Measurements from ENCODE around the gene PTK6. TPM values are rescaled to one million over a fixed set of nuclear protein-coding genes. Genes with fewer than 3 reads are reported as not detected.
A peak's percentile ranks its signal among the peaks of the same experiment; 100 is the strongest.

The PTK6 gene
- total RNA-seq, 2 donors from 2014 or later, result 0.97 to 1.2 TPM

DNA sequence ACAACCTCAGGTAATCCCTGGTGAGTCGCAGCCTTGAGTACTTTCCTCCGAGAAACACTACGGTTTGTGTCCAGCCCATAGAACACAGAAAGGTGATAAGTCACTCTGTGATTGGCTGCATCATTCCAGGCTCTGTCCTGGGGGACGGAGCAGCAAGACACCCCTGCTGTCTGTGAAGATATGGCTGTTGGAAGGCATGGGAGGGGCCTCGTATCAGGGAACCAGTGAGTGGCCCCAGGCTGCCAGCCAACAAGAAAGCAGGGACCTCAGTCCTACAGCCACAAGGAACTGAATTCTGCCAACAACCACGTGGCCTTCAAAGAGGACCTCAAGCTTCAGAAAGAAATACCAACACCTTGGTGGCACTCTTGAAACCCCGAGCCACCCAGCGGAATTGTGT lies 31.9 kb downstream of the PTK6 start:
- Mint-ChIP-seq H3K27me3 (ENCODE audit: low read depth) (peaks cover 36% of the 10 kb centered on the region), H3K4me3 (no peak overlapping the region), H3K9me3 (peaks cover 2 to 5% of the 10 kb centered on the region in 2 donors), H3K4me1 (ENCODE audit: low read depth) (no peaks in the 10 kb centered on the region), H3K36me3 (ENCODE audit: insufficient read depth in 2 of 2) (peaks cover 0 to 2% of the 10 kb centered on the region in 2 donors), H3K27ac (no peak overlapping the region)
- ATAC-seq (replicated peaks in 1 of 2), result no peak
- DNase-seq, result no peak

GRCh38 chr20:63504642-63505041 lies 32.5 kb downstream of the PTK6 start:
- Mint-ChIP-seq H3K27me3 (ENCODE audit: low read depth) (peaks cover 30% of the 10 kb centered on the region), H3K4me1 (ENCODE audit: low read depth) (no peaks in the 10 kb centered on the region), H3K4me3 (no peak overlapping the region), H3K36me3 (ENCODE audit: insufficient read depth in 2 of 2) (peaks cover 0 to 2% of the 10 kb centered on the region in 2 donors), H3K27ac (no peak overlapping the region), H3K9me3 (peaks cover 2 to 5% of the 10 kb centered on the region in 2 donors)
- ATAC-seq (replicated peaks in 1 of 2) (no peak), DNase-seq (no peak)

- Mint-ChIP-seq H3K27me3 (ENCODE audit: low read depth) (peaks cover 22% of the 10 kb centered on the region), H3K36me3 (ENCODE audit: insufficient read depth in 2 of 2) (peaks cover 0 to 2% of the 10 kb centered on the region in 2 donors), H3K9me3 (peaks cover 2 to 5% of the 10 kb centered on the region in 2 donors), H3K4me1 (ENCODE audit: low read depth) (no peaks in the 10 kb centered on the region), H3K4me3 (no peak overlapping the region), H3K27ac (no peak overlapping the region)
- no peak for DNase-seq
- no peak for ATAC-seq (replicated peaks in 1 of 2)
Observed at GRCh38 chr20:63503524-63503923, 33.7 kb downstream of the PTK6 start.

DNA sequence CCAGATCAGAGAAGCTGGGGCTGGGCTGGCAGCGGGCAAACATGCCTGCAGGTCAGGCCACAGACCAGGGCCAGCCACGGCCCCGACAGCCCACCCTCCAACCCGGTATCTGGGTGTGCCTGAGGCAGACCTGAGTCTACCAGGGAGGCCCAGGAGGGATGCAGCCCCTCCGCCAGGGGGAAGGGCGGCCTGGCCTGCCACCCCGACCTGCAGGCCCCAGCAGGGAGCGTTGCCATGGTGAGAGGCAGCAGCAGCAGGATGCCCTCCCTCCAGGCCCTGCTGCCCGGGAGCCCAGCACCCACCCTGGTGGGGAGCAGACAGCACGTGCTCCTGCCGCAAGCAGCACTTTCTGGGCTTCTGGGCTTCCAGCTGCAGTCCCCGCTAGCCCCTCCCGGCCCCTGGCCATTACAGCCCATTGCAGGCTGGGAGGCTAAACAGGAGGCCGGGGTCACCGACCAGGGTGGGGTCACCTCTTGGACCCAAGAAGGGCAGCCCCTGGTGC lies 34.5 kb downstream of the PTK6 start:
- Mint-ChIP-seq H3K9me3 (peaks cover 2 to 5% of the 10 kb centered on the region in 2 donors), H3K4me3 (no peak overlapping the region), H3K27me3 (ENCODE audit: low read depth) (peaks cover 20% of the 10 kb centered on the region), H3K36me3 (ENCODE audit: insufficient read depth in 2 of 2) (peaks cover 0 to 2% of the 10 kb centered on the region in 2 donors), H3K27ac (no peak overlapping the region), H3K4me1 (ENCODE audit: low read depth) (no peaks in the 10 kb centered on the region)
- ATAC-seq (replicated peaks in 1 of 2) (no peak), DNase-seq (no peak)

GRCh38 chr20:63501818-63502670 lies 35.1 kb downstream of the PTK6 start:
- Mint-ChIP-seq H3K27me3 (ENCODE audit: low read depth) (peaks cover 24% of the 10 kb centered on the region), H3K4me3 (no peak overlapping the region), H3K27ac (no peak overlapping the region), H3K4me1 (ENCODE audit: low read depth) (no peaks in the 10 kb centered on the region), H3K9me3 (peaks cover 2 to 5% of the 10 kb centered on the region in 2 donors), H3K36me3 (ENCODE audit: insufficient read depth in 2 of 2) (peaks cover 0 to 2% of the 10 kb centered on the region in 2 donors)
- no peak for ATAC-seq (replicated peaks in 1 of 2)
- DNase-seq, result no peak

- peaks cover 27% of the 10 kb centered on the region for H3K27me3 Mint-ChIP-seq (ENCODE audit: low read depth)
- DNase-seq (no peak), ATAC-seq (replicated peaks in 1 of 2) (no peak)
- H3K4me3 Mint-ChIP-seq, result peak overlapping the region in 1 of 2 donors; percentile 32
- H3K36me3 Mint-ChIP-seq (ENCODE audit: insufficient read depth in 2 of 2), result peaks cover 0 to 2% of the 10 kb centered on the region in 2 donors
- peaks cover 2 to 5% of the 10 kb centered on the region in 2 donors for H3K9me3 Mint-ChIP-seq
- no peak overlapping the region for H3K27ac Mint-ChIP-seq
- no peaks in the 10 kb centered on the region for H3K4me1 Mint-ChIP-seq (ENCODE audit: low read depth)
Observed at GRCh38 chr20:63500902-63501817, 36.0 kb downstream of the PTK6 start.

DNA sequence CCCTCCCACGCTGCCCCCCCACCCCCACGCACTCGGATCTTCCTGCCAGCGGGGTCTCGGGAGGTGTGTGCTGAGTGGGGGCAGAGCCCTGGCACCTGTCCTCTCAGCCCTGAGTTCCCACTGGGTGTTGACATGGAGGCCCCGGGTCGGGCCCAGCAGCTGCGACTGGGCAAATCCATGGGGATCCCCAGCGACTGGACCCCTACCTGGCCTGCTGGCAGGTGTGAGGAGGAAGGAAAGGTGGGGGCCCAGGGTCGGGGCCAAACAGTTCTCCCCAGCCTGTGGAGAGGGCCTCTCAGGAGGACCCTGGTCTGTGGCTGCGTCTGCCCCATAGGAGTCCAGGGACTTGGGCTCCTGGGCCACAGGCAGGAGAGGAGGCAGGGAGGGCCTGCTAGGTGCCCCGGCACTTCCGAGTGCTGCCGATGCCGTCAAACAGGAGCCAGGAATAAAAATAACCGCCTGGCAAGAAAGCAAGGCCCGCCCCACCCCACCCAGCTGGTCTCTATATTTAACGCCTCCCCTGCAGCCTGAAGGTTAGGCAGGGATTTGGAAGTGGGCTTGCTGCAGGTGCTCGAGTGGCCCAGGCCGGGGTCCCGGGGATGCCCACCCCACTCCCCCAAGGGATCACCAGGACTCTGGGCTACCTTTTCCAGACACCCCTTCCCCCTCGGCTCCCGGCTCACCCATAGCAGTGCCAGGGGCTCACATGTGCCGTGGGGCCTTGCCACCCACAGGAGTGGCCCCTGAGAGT lies 36.9 kb downstream of the PTK6 start:
- Mint-ChIP-seq H3K36me3 (ENCODE audit: insufficient read depth in 2 of 2) (peaks cover 0 to 2% of the 10 kb centered on the region in 2 donors), H3K4me3 (peak overlapping the region in 1 of 2 donors; percentile 32), H3K27ac (no peak overlapping the region), H3K27me3 (ENCODE audit: low read depth) (peaks cover 27% of the 10 kb centered on the region), H3K9me3 (peaks cover 2 to 5% of the 10 kb centered on the region in 2 donors), H3K4me1 (ENCODE audit: low read depth) (no peaks in the 10 kb centered on the region)
- ATAC-seq (replicated peaks in 1 of 2) (no peak), DNase-seq (no peak)

DNA sequence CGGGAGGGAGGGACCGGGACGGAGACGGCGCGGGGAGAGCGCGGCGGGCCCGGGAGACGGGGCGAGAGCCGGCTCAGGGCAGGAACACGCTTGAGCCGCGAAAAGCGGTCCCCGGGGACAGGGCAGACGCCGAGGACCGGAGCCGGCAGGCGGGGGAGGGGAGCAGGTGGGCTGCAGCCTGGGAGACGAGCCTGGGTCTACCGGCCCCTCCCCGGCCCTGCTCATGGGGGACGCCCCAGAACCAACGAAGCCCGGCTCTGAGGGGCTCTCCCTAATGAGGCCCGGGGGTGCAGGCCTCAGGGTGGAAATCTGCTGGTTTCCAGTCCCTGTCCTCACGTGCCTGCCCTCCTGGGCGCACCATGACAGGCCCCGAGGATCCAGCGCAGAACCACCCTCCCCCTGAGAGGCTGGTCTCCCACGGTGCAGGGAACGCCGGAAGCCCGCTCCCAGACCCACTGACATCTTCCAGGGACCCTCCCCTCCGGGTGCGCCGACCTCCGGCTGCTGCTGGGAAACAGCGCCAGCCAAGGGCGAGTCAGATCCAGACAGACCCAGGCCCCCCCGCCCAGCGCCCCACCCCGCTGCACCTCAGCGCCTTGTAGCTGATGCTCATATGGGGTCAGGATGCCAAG lies 37.7 kb downstream of the PTK6 start:
- Mint-ChIP-seq H3K36me3 (ENCODE audit: insufficient read depth in 2 of 2) (no peaks in the 10 kb centered on the region), H3K27me3 (ENCODE audit: low read depth) (peaks cover 19% of the 10 kb centered on the region), H3K4me1 (ENCODE audit: low read depth) (no peaks in the 10 kb centered on the region), H3K9me3 (peaks cover 0 to 2% of the 10 kb centered on the region in 2 donors), H3K4me3 (no peak overlapping the region), H3K27ac (no peak overlapping the region)
- ATAC-seq (replicated peaks in 1 of 2) (peak; percentile 13 to 16), DNase-seq (no peak)

- Mint-ChIP-seq H3K4me1 (ENCODE audit: low read depth) (no peaks in the 10 kb centered on the region), H3K9me3 (no peaks in the 10 kb centered on the region), H3K4me3 (peak within 1 kb of the TSS in 1 of 2 donors; percentile 61), H3K36me3 (ENCODE audit: insufficient read depth in 2 of 2) (no peaks in the 10 kb centered on the region), H3K27me3 (ENCODE audit: low read depth) (peaks cover 19% of the 10 kb centered on the region), H3K27ac (no peak within 1 kb of the TSS)
- ATAC-seq (replicated peaks in 1 of 2), result peak; percentile 32 to 43
- peak; percentile 41 to 44 for DNase-seq
Observed at GRCh38 chr20:63498960-63499337, 38.2 kb downstream of the PTK6 start, which contains the start of gene EEF1A2. TSS of gene EEF1A2 (minus strand) at chr20:63499083. CDS start at chr20:63497763, 1,320 bp downstream.

DNA sequence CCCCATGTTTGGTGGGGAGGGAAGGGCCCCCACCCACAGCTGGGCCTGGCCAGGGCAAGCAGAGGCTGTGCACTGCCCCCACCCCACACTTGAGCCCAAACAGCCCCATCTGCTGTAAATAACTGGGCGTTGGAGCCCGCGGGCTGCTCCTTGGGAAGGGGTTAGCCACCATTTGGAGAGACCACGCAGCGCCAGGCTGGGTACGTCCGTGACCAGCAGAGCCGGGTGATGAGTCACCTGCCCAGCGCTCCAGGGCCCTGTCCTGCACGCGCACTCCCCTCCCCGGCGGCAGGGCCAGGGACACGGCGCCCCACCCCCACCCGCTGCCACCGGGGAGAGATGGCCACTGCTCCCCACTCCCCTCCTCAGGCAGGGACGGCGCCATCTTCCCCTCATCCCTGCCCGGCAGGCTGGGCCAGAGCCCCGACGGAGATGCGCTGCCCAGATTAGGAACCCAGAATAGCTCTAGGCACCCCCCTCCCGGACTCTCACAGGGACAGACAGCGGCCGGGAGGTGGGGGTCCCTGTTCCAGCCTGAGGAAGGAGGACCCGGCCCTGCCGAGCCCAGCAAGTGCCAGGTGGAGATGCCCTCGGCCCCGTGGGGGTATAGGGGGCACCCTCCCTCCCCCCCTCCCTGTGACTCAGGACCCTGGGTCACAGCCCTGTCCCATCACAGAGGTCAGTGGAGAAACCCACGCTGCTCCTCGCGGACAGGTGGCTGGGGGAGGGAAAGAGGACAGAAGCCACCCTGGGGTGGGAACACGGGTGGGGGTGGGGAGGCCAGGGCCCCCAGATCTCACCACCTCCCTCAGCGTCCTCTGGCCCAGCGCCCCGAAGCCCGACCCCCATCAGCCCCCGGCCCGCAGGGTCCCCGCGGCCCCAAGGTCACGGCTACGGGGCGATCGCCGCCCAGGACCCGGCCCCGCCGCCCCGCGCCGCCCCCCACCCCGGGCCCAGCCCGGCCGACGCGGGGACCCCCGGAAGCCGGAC lies 38.9 kb downstream of the PTK6 start:
- Mint-ChIP-seq H3K27me3 (ENCODE audit: low read depth) (peaks cover 19% of the 10 kb centered on the region), H3K27ac (no peak overlapping the region), H3K36me3 (ENCODE audit: insufficient read depth in 2 of 2) (no peaks in the 10 kb centered on the region), H3K4me1 (ENCODE audit: low read depth) (no peaks in the 10 kb centered on the region), H3K9me3 (no peaks in the 10 kb centered on the region), H3K4me3 (peak overlapping the region in 1 of 2 donors; percentile 61)
- ATAC-seq (replicated peaks in 1 of 2) (no peak), DNase-seq (no peak)
